ENCODE results near the gene SLITRK6. TPM values are rescaled to one million over a fixed set of nuclear protein-coding genes. Genes with fewer than 3 reads are reported as not detected.

Gene SLITRK6
- total and polyA plus RNA-seq, 12 donors = 0.10 to 1.6 (median 0.40) TPM

DNA sequence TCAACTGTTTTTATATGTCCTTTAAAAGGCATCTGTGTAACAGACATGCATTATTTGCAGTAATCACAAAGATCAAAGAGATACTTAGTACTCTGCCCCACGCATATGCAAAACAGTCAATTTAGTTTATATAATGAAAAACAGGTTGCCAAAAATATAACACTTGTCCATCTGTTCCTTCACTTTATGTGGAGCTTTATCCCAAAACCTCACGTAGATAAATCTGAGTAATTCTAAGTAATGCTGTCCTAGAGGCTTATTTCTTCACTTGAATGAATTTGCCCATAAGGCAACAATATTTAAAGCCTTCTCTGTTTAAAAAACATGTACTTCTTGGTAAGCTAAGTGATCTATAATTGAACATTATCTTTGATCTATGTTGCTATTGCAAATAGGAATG, 20.3 kb upstream of the SLITRK6 start:
- no peaks in the 10 kb centered on the region for H3K4me1 ChIP-seq (replicated peaks in 1 of 2)
- intact Hi-C loops (cut with DNase I) = no loop called here
- peaks cover 0 to 7% (median 0%) of the 10 kb centered on the region in 3 donors for H3K9me3 ChIP-seq (replicated peaks in 1 of 3)
- H3K27ac ChIP-seq = no peak overlapping the region
- TF ChIP-seq POLR2A (IDR thresholded peaks at IDR 0.05) = no peak
- no peak for DNase-seq
- 80 to 92% (median 84%) methylated on average over 2 of the region's 2 CpGs for WGBS, 4 donors
- H3K27me3 ChIP-seq = no peaks in the 10 kb centered on the region
- no peak overlapping the region for H3K4me3 ChIP-seq
- no peaks in the 10 kb centered on the region for H3K36me3 ChIP-seq (replicated peaks in 1 of 2)

DNA sequence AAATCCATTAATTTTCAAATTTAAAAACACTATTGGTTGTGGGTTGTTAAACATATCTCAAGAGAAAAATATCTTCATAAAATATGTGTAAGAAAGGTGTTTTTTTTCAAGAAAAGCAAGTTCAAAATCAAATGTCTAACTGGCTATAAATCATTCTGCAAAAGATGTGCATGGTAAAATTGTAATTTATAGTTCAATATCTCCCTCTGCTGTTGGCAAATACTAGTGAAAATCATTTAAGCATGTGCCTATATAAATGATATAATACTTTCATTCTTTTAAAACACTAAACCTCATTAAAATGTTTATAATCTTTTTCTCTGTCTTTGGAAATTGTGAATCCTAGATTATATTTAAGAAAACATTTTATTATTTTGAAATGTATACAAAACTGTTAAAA, 17.2 kb upstream of the SLITRK6 start:
- no peak for DNase-seq

DNA sequence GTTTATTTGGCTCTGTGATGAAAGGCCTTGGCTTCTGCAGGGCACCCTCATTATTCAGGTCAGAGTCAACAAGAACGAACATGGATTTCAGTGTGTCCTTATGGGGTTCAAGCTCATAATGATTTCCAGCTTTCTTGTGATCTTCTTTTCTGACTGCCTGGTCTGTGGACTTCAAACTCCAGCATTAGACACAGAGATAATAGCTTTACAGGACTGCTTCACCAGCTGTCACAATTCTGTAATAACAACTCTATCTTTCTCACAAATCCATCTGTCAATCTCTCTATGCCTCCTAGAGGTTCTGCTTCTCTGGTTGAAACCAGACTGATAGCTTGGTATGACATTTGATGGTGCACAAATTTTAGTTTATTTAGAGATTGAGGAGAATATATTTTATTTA, 13.1 kb upstream of the SLITRK6 start:
- 68 to 74% (median 69%) methylated on average over 1 of the region's 1 CpG for WGBS, 4 donors
- Histone ChIP-seq H3K36me3 (replicated peaks in 1 of 2) (no peaks in the 10 kb centered on the region), H3K9me3 (replicated peaks in 1 of 3) (peaks cover 0 to under 1% (median 0%) of the 10 kb centered on the region in 3 donors), H3K27ac (no peak overlapping the region), H3K4me3 (no peak overlapping the region), H3K4me1 (replicated peaks in 1 of 2) (no peaks in the 10 kb centered on the region), H3K27me3 (no peaks in the 10 kb centered on the region)
- intact Hi-C loops (cut with DNase I) = no loop called here
- TF ChIP-seq, protein P1, sequence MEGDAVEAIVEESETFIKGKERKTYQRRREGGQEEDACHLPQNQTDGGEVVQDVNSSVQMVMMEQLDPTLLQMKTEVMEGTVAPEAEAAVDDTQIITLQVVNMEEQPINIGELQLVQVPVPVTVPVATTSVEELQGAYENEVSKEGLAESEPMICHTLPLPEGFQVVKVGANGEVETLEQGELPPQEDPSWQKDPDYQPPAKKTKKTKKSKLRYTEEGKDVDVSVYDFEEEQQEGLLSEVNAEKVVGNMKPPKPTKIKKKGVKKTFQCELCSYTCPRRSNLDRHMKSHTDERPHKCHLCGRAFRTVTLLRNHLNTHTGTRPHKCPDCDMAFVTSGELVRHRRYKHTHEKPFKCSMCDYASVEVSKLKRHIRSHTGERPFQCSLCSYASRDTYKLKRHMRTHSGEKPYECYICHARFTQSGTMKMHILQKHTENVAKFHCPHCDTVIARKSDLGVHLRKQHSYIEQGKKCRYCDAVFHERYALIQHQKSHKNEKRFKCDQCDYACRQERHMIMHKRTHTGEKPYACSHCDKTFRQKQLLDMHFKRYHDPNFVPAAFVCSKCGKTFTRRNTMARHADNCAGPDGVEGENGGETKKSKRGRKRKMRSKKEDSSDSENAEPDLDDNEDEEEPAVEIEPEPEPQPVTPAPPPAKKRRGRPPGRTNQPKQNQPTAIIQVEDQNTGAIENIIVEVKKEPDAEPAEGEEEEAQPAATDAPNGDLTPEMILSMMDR (IDR thresholded peaks at IDR 0.05) = no peak
- no peak for TF ChIP-seq POLR2A (IDR thresholded peaks at IDR 0.05)
- no peak for DNase-seq

More for the DNA sequence above, 17.2 kb upstream of the SLITRK6 start:
- H3K9me3 ChIP-seq (replicated peaks in 1 of 3) = peaks cover 0 to 7% (median 0%) of the 10 kb centered on the region in 3 donors
- no peak overlapping the region for H3K27ac ChIP-seq
- H3K36me3 ChIP-seq (replicated peaks in 1 of 2) = no peaks in the 10 kb centered on the region
- intact Hi-C loops (cut with DNase I) = no loop called here
- no peak overlapping the region for H3K4me3 ChIP-seq
- no peaks in the 10 kb centered on the region for H3K27me3 ChIP-seq
- H3K4me1 ChIP-seq (replicated peaks in 1 of 2) = no peaks in the 10 kb centered on the region
- no peak for TF ChIP-seq POLR2A (IDR thresholded peaks at IDR 0.05)
- TF ChIP-seq, protein P1 (IDR thresholded peaks at IDR 0.05) = no peak

DNA sequence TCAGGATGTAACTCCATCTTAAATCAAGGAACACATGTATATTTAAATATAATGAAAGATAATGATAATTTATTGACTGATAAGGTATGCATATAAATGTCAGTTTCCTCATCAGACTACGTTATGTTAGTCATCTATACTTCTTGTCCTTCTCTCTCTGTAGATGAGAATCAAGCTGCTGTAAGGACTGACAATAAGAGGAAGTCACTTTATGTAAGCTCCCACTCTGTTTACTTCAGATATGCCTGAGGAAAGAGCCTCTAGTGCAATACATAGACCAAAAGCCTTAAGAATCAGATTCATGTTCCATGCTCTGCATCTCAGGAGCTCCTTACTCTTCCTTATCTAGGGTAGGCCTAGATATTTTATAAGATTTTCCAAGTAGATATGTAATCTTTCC, 9.6 kb upstream of the SLITRK6 start:
- H3K27ac ChIP-seq = no peak overlapping the region
- no peaks in the 10 kb centered on the region for H3K36me3 ChIP-seq (replicated peaks in 1 of 2)
- no peaks in the 10 kb centered on the region for H3K4me1 ChIP-seq (replicated peaks in 1 of 2)
- no peaks in the 10 kb centered on the region for H3K27me3 ChIP-seq
- H3K4me3 ChIP-seq = no peak overlapping the region
- H3K9me3 ChIP-seq (replicated peaks in 1 of 3) = no peaks in the 10 kb centered on the region
- intact Hi-C loops (cut with DNase I) = loop anchor here in 1 of 2 donors (5.0 kb wide), 1 partner anchor 917 kb away; no protein-coding TSS in a partner anchor
- DNase-seq = no peak
- 33 to 50% (median 38%) methylated on average over 1 of the region's 1 CpG for WGBS, 4 donors
- TF ChIP-seq, protein P1 (IDR thresholded peaks at IDR 0.05) = no peak
- no peak for TF ChIP-seq POLR2A (IDR thresholded peaks at IDR 0.05)

DNA sequence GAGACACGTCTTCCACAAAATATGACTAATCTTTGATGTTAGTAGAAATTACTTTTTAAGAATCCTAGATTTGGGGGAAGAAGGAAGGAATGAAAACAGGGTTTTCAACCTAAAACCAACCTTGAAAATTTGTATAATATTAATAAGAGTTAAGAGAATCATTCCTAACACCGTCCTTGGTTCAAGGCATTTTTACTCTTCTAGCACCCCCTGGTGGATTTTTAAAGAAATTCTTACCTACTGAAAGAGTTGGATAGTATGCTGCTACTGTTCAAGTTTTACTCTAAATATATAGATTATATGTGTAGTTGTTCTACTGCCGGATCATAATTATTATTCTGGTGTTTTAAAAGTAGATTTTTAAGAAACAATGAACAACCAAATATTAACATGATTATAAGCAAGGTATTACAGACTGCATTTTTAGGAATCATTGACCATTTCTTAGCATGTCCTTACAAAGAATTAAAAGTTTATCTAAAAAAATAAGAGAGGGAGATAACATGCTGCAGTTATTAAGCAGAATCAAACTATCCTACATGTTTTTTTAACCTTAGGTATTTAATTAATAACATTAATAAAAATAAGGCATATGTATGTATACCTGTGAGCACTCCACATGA, 7.4 kb upstream of the SLITRK6 start:
- 10 to 17% (median 12%) methylated on average over 3 of the region's 3 CpGs for WGBS, 4 donors
- no peaks in the 10 kb centered on the region for H3K9me3 ChIP-seq (replicated peaks in 1 of 3)
- H3K27me3 ChIP-seq = no peaks in the 10 kb centered on the region
- H3K36me3 ChIP-seq (replicated peaks in 1 of 2) = no peaks in the 10 kb centered on the region
- no peak overlapping the region for H3K27ac ChIP-seq
- intact Hi-C loops (cut with DNase I) = loop anchor here in 1 of 2 donors (5.0 kb wide), 1 partner anchor 914 kb away; no protein-coding TSS in a partner anchor
- DNase-seq = no peak
- no peak overlapping the region for H3K4me3 ChIP-seq
- TF ChIP-seq, protein P1 (IDR thresholded peaks at IDR 0.05) = peak; percentile 41 to 70 (median 53)
- TF ChIP-seq POLR2A (IDR thresholded peaks at IDR 0.05) = no peak
- H3K4me1 ChIP-seq (replicated peaks in 1 of 2) = no peaks in the 10 kb centered on the region

Measured in adrenal gland (tissue), 12 donors.